Transverse colon (tissue), 4 donors: ENCODE data around the gene XPC. TPM values are rescaled to one million over a fixed set of nuclear protein-coding genes. Genes with fewer than 3 reads are reported as not detected.
"Not testable (repeated sequence)": the region's sequence is repeated elsewhere in the genome, so short reads cannot be mapped to it uniquely, and the experiment has no call there.

Experiments
- DNase-seq: peaks from one replicate; pipeline ENCODE4 v3.0.0-alpha.2; 2019
- H3K27ac ChIP-seq, 4 donors: fragments of 200-600 bp; sonication (generic); 2 replicates each; pipeline ENCODE4 v1.5.1; 2016 to 2018; ENCODE audit warnings: inconsistent platforms in 4 of 4
- H3K27me3 ChIP-seq: fragments of 200-600 bp; sonication (generic); 2 replicates; pipeline ENCODE4 v1.5.1; 2017; ENCODE audit warnings: inconsistent platforms
- H3K36me3 ChIP-seq, 4 donors: fragments of 200-600 bp; sonication (generic); 2 replicates each; pipeline ENCODE4 v1.5.1; 2017 to 2019; ENCODE audit warnings: inconsistent platforms in 4 of 4
- H3K4me1 ChIP-seq, 4 donors: fragments of 200-600 bp; sonication (generic); 2 replicates each; pipeline ENCODE4 v1.5.1; 2017 to 2020; ENCODE audit warnings: inconsistent platforms in 4 of 4
- H3K4me3 ChIP-seq, 4 donors: fragments of 200-600 bp; sonication (generic); 1 replicate in 1 of 4; 2 replicates in 3 of 4; pipeline versions ENCODE4 v1.5.1 to v1.6.1; 2017 to 2019; ENCODE audit warnings: inconsistent platforms in 4 of 4
- H3K9me3 ChIP-seq, 2 donors: fragments of 200-600 bp; sonication (generic); 2 replicates each; pipeline ENCODE4 v1.5.1; 2017 to 2019; ENCODE audit warnings: inconsistent platforms in 2 of 2
- EP300 ChIP-seq: sonication (generic); formaldehyde crosslinking; IDR thresholded peaks from one replicate; pipeline ENCODE4 v1.6.1; 2017; ENCODE audit warnings: antibody characterized with exemption, low read depth
- POLR2A ChIP-seq: fragments of 450-650 bp; IDR thresholded peaks from one replicate; pipeline ENCODE4 v1.6.1; 2016; ENCODE audit warnings: antibody characterized with exemption, mild to moderate bottlenecking, moderate library complexity
- POLR2AphosphoS5 ChIP-seq, 3 donors: sonication (generic); formaldehyde crosslinking; IDR thresholded peaks; one replicate each; pipeline ENCODE4 v1.6.1; 2016; ENCODE audit warnings: antibody characterized with exemption in 3 of 3
- WGBS, 2 donors: methylation state at CpG; one replicate each; pipeline ENCODE4 v1.1.5; 2018; ENCODE audit warnings: low coverage in 1 of 2; 5-methylcytosine and 5-hydroxymethylcytosine counted together
- in situ Hi-C, 4 donors: fragments of 200-750 bp; cut with MboI; loops; one replicate each; pipeline versions ENCODE4 v1.15.0 to v1.15.1; 2017; ENCODE audit warnings: low sequenced_read_pairs in 3 of 4, low pct_ligation_motif_present in 1 of 4, low pct_unique_long_range_greater_than_20kb in 1 of 4
- intact Hi-C: fragments of 100-400 bp; cut with DNase I; formaldehyde crosslinking; loops from one replicate; pipeline ENCODE4 v1.15.1; 2023; ENCODE audit warnings: low total_unique reads
- total RNA-seq, 4 donors: library from RNA; depleted of rRNA; stranded (reverse); fragments of >200 nt; gene quantifications; one replicate each; pipeline ENCODE4 v1.1.0, GENCODE V29; 2016
- TF ChIP-seq, protein P1 (sequence below), 5 experiments: fragments of 200-600 bp in 3 of 5; fragments of 450-650 bp in 2 of 5; sonication (generic) in 3 of 5; IDR thresholded peaks; 1 replicate in 2 of 5; 2 replicates in 3 of 5; pipeline ENCODE4 v1.5.1; 2016 to 2017; ENCODE audit warnings: antibody characterized with exemption in 5 of 5, inconsistent platforms in 3 of 5, mild to moderate bottlenecking in 2 of 5, moderate library complexity in 1 of 5

Gene XPC
- total RNA-seq, 4 donors from 2014 or later = 30.7 to 287 (median 46.6) TPM

DNA sequence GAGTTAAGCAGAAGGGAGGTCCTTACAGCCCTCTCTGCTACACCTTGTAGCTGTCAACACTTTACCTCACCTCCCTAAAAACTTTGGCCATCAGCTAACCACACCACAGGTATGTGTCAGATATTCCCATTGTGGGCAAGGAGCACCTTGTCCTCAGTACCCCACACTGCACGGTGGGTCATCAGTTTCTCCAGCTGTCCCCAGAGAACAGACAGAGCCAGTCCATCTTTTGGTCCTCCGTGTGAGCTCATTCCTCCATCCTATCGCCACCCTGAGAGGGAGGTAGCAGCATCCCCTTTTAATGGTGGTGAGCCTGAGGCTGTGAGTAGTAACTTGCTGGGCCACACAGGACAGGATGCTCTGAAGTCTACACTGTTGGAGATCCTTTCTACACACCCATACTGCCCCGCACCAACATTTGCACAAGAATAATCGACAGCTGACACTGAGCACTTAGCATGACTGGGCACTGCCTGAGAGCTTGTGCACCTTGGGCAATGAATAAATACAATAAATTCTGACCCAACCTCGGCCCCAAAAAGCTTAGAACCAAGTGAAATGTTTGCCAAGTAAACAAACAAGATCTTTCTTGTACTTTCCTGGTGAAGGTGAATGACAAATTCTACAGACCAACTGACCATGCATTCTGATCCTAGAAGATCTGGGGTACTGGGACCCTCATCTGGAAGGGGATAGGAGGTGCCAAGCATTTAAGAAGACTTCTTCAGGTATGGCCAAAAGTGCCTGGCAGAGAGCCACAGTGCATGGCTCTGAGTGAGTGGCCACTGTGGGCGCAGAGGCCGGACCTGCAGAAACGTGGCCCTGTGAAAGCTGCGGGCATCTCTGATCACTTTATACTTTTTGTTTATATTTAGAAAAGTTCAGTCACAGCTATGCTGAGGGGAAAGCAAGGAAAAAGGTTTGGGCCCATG, 60.7 kb downstream of the XPC start:
- Histone ChIP-seq H3K4me3 (no peak overlapping the region), H3K27ac (no peak overlapping the region), H3K36me3 (peaks cover 0 to 22% (median 9%) of the 10 kb centered on the region in 4 donors), H3K27me3 (no peaks in the 10 kb centered on the region), H3K9me3 (no peaks in the 10 kb centered on the region), H3K4me1 (peaks cover 0 to 5% (median 0%) of the 10 kb centered on the region in 4 donors)
- intact Hi-C loops (no loop called here), in situ Hi-C loops (loop anchor here in 1 of 4 donors (10.0 kb wide), 1 partner anchor 213 kb away; no protein-coding TSS in a partner anchor)
- WGBS, 2 donors = 70 to 87% methylated on average over 2 to 10 of the region's 10 CpGs
- no peak for DNase-seq
- TF ChIP-seq POLR2A = no peak
- TF ChIP-seq POLR2AphosphoS5 (IDR thresholded peaks at IDR 0.05) = no peak
- TF ChIP-seq EP300 = no peak
- TF ChIP-seq, protein P1, sequence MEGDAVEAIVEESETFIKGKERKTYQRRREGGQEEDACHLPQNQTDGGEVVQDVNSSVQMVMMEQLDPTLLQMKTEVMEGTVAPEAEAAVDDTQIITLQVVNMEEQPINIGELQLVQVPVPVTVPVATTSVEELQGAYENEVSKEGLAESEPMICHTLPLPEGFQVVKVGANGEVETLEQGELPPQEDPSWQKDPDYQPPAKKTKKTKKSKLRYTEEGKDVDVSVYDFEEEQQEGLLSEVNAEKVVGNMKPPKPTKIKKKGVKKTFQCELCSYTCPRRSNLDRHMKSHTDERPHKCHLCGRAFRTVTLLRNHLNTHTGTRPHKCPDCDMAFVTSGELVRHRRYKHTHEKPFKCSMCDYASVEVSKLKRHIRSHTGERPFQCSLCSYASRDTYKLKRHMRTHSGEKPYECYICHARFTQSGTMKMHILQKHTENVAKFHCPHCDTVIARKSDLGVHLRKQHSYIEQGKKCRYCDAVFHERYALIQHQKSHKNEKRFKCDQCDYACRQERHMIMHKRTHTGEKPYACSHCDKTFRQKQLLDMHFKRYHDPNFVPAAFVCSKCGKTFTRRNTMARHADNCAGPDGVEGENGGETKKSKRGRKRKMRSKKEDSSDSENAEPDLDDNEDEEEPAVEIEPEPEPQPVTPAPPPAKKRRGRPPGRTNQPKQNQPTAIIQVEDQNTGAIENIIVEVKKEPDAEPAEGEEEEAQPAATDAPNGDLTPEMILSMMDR (IDR thresholded peaks at IDR 0.05) = no peak

DNA sequence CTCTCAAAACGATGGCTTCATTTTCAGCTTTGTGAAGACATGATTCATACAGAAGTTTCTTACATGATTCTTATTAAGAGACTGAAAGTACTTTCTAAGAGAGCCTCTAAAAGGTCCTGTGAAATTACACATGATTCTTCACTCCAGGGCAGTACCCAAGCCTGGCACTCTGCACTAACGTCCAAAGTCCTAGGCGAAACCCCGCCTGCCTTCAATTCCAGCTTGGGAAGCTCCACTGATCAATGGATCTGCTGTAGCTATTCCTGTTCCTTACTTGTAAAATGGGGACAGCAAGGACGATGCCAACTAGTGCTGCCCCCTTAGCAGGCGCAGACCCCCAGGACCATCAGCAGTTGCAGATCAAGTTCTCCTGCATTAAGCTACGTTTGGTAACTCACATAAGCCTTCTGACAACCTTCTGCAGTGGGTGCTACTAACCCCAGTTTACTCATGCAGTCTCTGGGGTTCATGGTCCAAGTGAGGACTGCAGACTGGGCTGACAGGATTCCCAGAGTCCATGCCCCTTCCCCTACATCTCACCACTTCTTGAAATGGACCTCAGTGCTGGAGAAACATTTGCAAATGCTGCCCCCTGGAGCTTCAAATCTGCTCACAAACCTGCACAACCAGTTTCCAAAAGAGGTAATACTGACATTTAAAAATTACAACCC, 64.3 kb downstream of the XPC start:
- in situ Hi-C loops = loop anchor here in 1 of 4 donors (10.0 kb wide), 1 partner anchor 209 kb away; no protein-coding TSS in a partner anchor
- no peak overlapping the region for H3K4me3 ChIP-seq
- no peaks in the 10 kb centered on the region for H3K9me3 ChIP-seq
- no peak overlapping the region for H3K27ac ChIP-seq
- 69 to 83% methylated on average over 1 to 7 of the region's 7 CpGs for WGBS, 2 donors
- DNase-seq = no peak
- intact Hi-C loops = no loop called here
- peaks cover 0 to 37% (median 14%) of the 10 kb centered on the region in 4 donors for H3K36me3 ChIP-seq
- H3K27me3 ChIP-seq = no peaks in the 10 kb centered on the region
- TF ChIP-seq, protein P1 (IDR thresholded peaks at IDR 0.05) = peak in 3 of 5 experiments; percentile 14 to 22 (median 22)
- TF ChIP-seq POLR2A (no peak), EP300 (no peak), POLR2AphosphoS5 (IDR thresholded peaks at IDR 0.05) (no peak)
- H3K4me1 ChIP-seq = peaks cover 0 to 3% (median 0%) of the 10 kb centered on the region in 4 donors

- H3K27ac ChIP-seq = no peak overlapping the region
- H3K4me1 ChIP-seq = peaks cover 0 to 3% (median 0%) of the 10 kb centered on the region in 4 donors
- 82 to 93% methylated on average over 2 to 4 of the region's 4 CpGs for WGBS, 2 donors
- intact Hi-C loops = no loop called here
- H3K9me3 ChIP-seq = no peaks in the 10 kb centered on the region
- no peaks in the 10 kb centered on the region for H3K27me3 ChIP-seq
- H3K36me3 ChIP-seq = peaks cover 0 to 34% (median 14%) of the 10 kb centered on the region in 4 donors
- DNase-seq = no peak
- no peak overlapping the region for H3K4me3 ChIP-seq
- in situ Hi-C loops = loop anchor here in 1 of 4 donors (10.0 kb wide), 1 partner anchor 206 kb away; no protein-coding TSS in a partner anchor
- TF ChIP-seq EP300 (no peak), POLR2AphosphoS5 (IDR thresholded peaks at IDR 0.05) (no peak), POLR2A (no peak)
- TF ChIP-seq, protein P1 (IDR thresholded peaks at IDR 0.05) = no peak
Observed at GRCh38 chr3:14110699-14111098, 67.7 kb downstream of the XPC start.

GRCh38 chr3:14109821-14110220, 68.6 kb downstream of the XPC start:
- 95% methylated on average over 5 of the region's 5 CpGs; no CpG with 5 or more reads in 1 of the 2 donors for WGBS, 2 donors
- H3K4me1 ChIP-seq, H3K9me3 ChIP-seq, intact Hi-C loops, H3K4me3 ChIP-seq, H3K27ac ChIP-seq, DNase-seq, H3K27me3 ChIP-seq: not testable (repeated sequence)
- peaks cover 0 to 25% (median 12%) of the 10 kb centered on the region in 4 donors for H3K36me3 ChIP-seq
- in situ Hi-C loops = loop anchor here in 1 of 4 donors (10.0 kb wide), 1 partner anchor 205 kb away; no protein-coding TSS in a partner anchor
